Stimulated activated CD4-positive, alpha-beta T cell treated with anti-CD3 and anti-CD28 coated beads, TNF-alpha, amount 100 ng/mL, for 48 hours (primary cell): ENCODE data around the gene PIP5KL1.
"Not testable (repeated sequence)": the region's sequence is repeated elsewhere in the genome, so short reads cannot be mapped to it uniquely, and the experiment has no call there.

Experiments used
- DNase-seq, 3 donors: peaks; one replicate each; pipeline ENCODE4 v3.0.0-alpha.2; 2020; ENCODE audit warnings: low read depth in 3 of 3

Gene PIP5KL1

DNA sequence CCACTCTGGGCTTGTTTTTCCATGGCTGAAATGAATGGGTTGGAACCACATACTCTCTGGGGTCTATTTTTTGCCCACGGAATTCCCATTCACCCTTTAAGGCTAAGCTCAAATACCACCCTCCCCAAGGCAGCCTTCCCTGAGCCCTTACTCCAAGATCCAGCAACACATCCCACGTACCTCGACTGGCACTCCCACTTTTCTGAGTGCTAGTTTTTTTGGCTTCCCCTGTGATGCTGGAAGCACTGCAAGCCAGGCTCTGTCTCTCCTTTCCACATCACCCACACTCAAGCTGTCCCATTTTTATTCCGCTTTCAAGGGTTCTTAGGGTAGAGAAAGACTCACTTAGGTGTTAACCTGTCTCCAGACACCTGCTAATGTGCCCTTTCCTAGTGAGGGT, 37.2 kb downstream of the PIP5KL1 start:
- DNase-seq, result no peak

DNA sequence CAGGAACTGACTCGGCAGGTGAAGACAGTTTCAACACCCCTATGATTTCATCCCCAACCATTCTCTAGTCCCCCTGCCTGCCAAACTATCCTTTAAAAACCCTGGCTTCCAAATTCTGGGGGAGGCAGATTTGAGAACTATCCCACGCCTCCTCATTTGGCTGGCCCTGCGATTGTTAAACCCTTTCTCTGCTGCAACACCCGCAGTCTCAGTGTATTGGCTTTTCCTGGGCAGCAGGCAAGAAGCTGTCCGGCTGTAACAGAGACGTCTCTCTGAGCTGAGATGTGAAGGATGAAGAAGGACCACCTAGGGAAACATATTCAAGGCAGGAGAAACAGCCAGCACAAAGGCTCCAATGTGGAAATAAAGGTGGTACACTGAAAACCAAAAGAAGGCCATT, 37.7 kb downstream of the PIP5KL1 start:
- no peak for DNase-seq

GRCh38 chr9:127890053-127890452, 40.5 kb downstream of the PIP5KL1 start:
- no peak for DNase-seq

DNA sequence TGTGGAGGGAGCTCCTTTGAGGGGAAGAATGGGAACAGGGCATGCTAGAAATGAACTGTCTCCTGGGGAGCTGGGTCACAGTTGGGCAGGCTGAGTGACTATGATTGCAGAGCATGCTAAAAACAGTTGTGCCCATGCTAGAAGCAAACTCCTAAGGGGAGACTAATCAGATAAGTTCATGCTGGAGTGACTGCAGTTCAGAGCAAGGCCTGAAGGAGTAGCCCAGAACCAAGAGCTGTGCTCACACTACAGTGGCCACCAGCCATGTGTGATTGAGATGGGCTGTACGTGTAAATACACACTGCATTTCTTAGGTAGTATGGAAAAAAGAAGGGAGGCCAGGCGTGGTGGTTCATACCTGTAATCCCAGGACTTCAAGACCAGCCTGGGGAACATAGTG, 42.8 kb downstream of the PIP5KL1 start:
- DNase-seq, result no peak

DNA sequence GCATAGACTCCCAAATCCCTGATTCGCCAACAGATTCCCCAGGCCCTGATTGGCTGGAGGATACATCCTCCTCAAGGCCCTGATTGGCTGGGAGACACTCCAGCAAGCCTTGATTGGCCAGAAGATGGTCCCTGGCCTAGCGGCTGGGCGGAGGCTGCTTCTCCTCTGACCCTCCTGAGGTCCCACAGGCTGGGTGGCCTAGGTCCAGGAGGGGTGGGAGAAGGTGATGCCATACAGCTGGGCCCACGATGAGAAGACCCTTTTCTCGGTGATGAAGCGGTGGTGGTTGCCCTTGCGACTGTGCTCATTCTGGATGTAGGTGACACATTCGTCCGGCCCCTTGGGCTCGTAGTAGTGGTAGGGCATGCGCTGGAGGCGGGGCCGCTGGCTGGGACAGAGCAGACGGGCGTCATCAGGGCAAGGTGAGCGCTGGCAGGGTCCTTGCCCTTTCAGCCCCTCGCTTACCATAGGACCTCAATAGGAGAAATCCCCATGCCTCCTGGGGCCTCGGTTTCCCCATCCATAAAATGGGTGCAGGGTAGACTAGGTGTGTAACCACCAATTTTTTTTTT, 44.1 kb downstream of the PIP5KL1 start:
- DNase-seq, result no peak

DNA sequence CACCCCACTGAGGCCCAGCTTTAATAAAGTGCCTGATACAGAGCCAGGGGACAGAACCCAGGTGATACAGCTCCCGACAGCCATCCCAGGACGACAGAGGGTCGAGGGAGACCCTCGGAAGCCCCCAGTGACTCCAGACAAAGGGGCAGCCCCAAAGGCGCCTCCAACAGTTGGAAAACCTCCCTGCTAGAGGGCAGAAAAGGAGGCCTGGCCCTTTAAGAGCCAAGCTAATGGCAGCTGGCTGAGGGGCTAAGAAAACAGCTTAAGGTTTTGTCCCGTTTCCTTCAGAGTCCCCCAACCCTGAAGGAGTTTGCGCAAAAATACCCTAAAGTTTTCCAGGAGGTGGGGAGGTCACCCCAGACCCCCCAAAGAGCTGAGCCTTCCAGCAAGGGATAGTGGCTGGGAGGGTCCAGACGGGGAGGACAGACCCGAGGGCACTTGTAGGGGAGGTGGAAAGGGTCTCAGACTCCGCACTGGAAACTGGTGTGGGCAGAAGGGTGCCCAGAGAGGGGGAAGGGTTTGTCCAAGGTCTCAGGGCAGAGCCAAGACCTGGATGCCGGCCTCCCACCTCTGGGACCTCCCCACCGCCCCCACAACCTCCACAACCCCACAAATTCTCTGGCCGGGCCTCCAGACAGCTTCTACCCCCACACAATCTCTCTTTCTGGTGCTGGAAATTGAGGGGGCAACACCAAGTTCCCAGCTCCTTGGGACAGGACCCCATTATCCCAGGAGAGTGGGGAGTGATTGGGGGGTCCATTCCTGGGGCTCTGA, 44.9 kb downstream of the PIP5KL1 start:
- DNase-seq, result no peak

GRCh38 chr9:127884976-127885490, 45.5 kb downstream of the PIP5KL1 start:
- DNase-seq, result no peak

DNA sequence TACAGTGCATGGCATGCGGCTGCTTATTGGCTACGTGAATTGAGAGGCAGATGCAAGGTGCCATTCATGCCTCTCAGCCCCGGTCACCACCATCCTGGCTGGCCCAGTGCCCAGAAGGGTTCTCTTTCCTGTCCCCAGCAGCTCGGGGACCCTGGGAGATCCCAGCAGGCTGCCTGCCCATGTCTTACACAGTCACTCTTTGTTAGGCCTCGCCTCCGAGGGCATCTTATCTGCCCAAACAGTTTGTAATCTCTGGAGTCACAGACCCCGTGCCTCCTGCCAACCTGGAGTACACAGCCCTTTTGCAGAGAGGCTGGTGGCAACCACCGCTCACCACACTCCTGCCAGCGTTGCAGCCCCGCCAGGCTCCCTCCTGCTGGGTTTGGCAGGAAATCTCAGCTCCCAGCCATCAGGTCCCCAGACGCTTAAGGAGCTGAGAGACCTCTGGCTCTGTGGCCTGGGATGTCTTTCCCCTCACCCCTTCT, 46.1 kb downstream of the PIP5KL1 start:
- DNase-seq, result no peak

- no peak for DNase-seq
These were observed 46.6 kb downstream of the PIP5KL1 start for GRCh38 chr9:127883959-127884358.

DNA sequence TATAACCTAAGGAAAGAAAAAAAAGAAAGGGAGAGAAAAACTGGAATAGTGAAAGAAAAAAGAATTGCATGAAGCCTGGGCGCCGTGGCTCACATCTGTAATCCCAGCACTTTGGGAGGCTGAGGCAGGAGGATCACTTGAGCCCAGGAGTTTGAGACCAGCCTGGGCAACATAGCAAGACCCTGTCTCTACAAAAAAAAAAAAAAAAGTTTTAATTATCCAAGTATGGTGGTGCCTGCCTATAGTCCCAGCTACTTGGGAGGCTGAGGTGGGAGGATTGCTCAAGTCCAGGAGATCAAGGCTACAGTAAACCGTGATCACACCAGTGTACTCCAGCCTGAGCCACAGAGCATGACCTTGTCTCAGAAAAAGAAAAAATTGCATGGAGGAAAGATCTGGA, 48.9 kb downstream of the PIP5KL1 start:
- not testable (repeated sequence) for DNase-seq

DNA sequence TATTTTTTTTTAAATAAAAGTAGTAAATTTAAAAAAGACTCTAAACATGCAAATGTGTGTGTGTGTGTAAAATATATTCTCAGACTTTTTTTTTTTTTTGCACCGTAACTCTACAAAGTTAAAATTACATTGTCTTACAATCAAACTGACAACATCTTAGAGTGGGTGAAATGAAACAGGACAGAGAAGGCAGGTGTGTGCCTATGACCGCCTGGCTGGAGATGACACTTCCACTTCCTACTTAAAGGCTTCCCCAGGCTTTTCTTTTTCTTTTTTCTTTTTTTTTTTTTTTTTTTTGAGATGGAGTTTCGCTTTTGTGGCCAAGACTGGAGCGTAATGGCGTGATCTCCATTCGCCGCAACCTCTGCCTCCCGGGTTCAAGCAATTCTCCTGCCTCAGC, 50.4 kb downstream of the PIP5KL1 start:
- no peak for DNase-seq

DNA sequence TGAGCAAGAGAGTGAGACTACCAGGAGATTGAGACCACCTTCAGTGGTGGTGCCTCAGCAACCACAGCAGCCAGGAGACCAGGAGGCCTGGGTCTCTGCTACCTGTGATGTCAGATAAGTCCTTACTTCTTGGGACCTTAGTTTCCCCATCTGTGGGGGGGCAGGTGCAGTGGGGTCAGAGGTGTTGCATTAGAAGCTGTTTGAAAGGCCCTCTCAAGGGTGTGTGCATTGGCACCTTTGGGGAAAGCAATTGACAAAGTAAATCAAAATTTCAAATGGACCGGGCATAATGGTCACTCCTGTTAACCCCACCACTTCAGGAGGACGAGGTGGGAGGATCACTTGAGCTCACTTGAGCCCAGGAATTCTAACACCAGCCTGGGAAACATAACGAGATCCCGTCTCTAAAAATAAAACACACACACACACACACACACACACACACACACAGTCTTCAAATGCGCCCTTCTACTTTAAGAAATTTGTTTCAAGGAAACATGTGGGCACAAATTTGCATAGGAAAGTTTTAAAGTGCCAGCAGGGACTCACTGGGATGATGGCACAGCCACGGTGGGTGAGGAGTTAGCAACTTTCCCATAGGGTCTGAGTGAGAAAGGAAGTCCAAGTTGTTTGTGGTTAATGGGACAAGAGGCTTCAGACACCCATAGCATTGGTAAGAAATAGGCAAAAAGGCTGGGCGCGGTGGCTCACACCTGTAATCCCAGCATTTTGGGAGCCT, 51.8 kb downstream of the PIP5KL1 start:
- DNase-seq, result no peak

DNA sequence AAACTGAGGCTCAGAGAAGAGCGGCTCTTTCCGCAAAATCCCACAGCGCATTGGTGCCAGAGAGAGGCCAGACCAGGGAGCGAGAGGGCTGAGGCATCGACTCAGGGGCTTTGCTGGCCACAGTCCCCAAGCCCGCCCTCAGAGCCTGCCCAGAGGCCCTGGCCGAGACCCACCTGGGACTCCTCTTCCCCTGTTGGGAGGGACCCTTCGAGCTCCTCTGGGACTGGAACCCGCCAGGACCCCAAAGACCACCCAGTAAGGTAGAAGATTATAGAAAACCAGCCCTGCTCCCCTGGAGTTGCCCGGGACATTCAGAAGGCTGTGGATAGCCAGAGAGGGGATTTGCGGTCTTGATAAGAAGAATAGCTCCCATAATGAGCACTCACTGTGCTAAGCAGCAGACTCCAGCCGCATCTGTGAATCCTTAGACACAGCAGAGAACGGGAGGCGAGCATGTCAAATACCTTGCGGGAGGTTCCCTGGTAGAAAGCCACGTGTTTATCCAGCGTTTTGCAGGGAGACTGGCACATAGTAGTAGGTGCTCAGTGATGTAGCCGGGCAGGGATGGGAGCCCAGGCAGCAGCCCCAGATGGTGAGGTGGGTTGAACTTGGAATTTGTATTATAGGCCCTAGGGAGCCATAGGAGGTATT, 52.5 kb downstream of the PIP5KL1 start:
- DNase-seq, result no peak

DNA sequence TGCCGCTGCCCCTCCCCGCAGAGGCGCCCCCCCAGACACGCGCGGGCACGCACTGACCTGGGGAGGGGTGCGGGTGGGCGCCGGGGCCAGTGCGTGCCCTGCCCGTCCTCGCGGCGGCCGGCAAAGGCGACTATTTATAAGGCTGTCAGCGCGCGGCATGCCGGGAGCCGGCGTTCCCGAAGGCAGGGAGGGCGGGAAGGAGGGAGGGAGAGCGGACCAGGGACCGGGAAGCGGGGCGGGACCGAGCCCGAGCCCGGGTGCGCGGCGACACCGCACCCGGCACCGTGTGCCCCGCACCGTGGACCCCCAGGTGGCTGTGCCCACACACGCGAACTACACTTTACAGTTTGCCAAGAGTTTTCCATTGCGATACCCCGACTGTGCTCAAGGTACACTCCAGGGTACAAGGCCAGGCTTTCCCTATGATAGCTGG, 53.0 kb downstream of the PIP5KL1 start, which contains the start of gene AK1:
AK1 (minus strand) TSS at position 110 of the 433 bp plus-strand sequence. CDS start 3,058 bp downstream, outside the sequence.
- no peak for DNase-seq

- no peak for DNase-seq
These were observed 53.6 kb downstream of the PIP5KL1 start for GRCh38 chr9:127876764-127877562.

- no peak for DNase-seq
These were observed 54.4 kb downstream of the PIP5KL1 start for GRCh38 chr9:127876026-127876763.

DNA sequence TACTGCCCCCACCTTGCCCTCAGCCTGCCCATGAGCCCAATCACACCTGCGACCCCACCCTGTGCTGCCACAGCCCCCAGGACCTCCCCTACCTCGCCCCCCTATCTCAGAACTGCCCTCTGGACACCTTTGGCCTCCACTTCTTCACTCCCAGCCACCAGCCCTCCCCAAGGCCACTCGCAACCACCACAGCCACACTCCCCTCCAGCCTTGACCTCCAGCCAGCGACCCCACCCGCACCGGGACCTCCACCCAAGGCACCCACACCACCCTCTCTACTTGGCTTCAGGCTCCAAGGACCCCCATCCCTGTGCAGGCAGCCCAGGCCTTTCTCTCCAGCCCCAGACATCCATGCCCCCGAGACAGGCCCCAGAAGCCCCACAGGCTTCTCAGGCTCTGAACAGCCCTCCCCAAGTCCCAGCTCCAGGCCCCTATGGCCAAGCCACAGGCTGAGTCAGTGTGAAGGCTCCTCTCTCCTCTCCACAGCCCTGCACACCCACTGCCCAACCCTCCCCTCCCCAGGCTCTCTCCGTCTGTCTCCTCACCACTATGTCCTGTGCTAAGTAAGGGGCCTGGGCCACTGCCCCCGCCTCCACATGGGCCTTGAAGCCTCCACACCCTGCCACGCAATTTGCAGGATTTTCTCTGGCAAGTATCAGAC, 55.1 kb downstream of the PIP5KL1 start:
- DNase-seq, result no peak

DNA sequence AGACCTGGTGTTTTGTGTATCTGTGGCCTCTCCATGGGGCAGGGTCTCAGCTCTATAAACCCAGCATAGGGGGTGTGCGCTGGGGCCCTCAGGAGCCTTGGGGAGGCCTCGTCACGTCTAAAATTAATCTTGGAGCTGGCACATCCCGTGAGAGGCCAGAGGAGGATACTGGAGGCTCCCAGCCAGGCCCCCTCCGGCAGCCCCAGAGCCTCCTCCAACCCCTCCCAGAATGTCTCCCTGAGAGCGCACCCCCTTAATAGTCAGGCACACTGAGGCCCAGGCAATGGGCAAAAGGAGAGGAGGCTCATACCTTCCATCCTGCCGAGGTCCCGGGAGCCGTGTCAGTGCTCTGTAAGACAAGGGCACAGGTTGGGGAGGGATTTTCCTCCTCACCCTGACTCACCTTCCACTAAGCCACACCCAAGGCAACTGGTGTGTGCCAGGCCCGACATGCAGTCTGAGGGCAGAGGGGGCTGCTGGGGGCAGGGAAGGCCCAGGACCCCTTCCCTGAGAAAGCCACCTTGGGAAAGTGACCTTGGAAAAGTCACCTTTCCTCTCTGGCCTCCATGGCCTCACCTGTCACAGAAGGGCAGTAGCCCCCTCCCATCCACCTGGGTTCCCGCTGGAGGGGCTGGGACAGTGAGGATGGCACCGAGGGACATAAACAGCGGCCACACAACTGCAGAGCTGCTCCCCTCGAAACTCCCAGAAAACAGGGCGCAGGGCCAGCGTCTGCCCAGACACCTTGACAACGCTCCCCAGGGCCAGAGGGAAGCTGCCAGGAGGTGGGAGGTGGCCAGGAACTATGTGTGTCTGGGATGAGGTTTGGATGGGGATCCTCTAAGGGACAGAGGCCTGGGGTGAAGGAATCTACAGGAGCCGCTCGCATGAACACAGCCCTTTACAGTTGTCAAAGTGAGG, 56.0 kb downstream of the PIP5KL1 start:
- no peak for DNase-seq

DNA sequence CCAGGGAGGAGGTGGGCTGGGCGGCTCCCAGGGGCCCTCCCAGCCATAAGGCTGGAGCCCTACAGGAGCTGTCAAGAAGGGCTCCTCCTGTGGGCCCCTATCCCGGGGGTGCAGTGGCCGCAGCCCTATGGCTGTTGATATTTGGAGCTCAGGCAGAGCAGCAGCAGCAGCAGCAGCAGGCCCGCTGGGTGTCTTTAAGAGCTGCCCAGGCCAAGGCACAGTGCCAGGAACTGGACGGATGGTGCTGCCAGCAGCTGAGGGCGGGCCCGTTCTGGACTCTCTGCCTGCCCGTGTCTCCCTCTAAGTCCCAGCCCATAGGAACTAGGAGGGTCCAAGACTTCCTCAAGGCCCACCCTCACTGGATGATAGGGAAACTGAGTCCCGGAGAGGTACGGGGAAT, 56.7 kb downstream of the PIP5KL1 start:
- DNase-seq, result no peak
